Suprapubic skin (tissue), 4 donors: ENCODE data around the gene ZEB2. TPM values are rescaled to one million over a fixed set of nuclear protein-coding genes. Genes with fewer than 3 reads are reported as not detected.

Experiments used
- DNase-seq, 2 donors: peaks; one replicate each; pipeline ENCODE4 v3.0.0-alpha.2; 2019; ENCODE audit warnings: low spot score in 2 of 2
- H3K27ac ChIP-seq: fragments of 200-600 bp; sonication (generic); one replicate; pipeline ENCODE4 v1.5.1; 2019
- H3K27me3 ChIP-seq: fragments of 200-600 bp; sonication (generic); one replicate; pipeline ENCODE4 v1.5.1; 2019
- H3K36me3 ChIP-seq: fragments of 200-600 bp; sonication (generic); one replicate; pipeline ENCODE4 v1.5.1; 2019
- H3K4me1 ChIP-seq: fragments of 200-600 bp; sonication (generic); one replicate; pipeline ENCODE4 v1.5.1; 2019
- H3K4me3 ChIP-seq: fragments of 200-600 bp; sonication (generic); one replicate; pipeline ENCODE4 v1.5.1; 2019; ENCODE audit warnings: mild to moderate bottlenecking
- H3K9me3 ChIP-seq: fragments of 200-600 bp; sonication (generic); one replicate; pipeline ENCODE4 v1.5.1; 2019
- EP300 ChIP-seq: sonication (generic); formaldehyde crosslinking; IDR thresholded peaks from one replicate; pipeline ENCODE4 v1.6.1; 2017; ENCODE audit warnings: antibody characterized with exemption
- POLR2A ChIP-seq, 2 donors: fragments of 450-650 bp; IDR thresholded peaks; one replicate each; pipeline ENCODE4 v1.6.1; 2017; ENCODE audit warnings: antibody characterized with exemption in 2 of 2, mild to moderate bottlenecking in 2 of 2, moderate library complexity in 2 of 2
- POLR2AphosphoS5 ChIP-seq, 3 donors: sonication (generic); formaldehyde crosslinking; IDR thresholded peaks; one replicate each; pipeline ENCODE4 v1.6.1; 2017; ENCODE audit warnings: antibody characterized with exemption in 3 of 3
- WGBS: methylation state at CpG from one replicate; pipeline ENCODE4 v1.1.5; 2018; 5-methylcytosine and 5-hydroxymethylcytosine counted together
- total RNA-seq, 4 donors: library from RNA; depleted of rRNA; stranded (reverse); fragments of >200 nt; gene quantifications; one replicate each; pipeline ENCODE4 v1.1.0, GENCODE V29; 2016
- TF ChIP-seq, protein P1 (sequence below), 2 donors: fragments of 200-600 bp in 1 of 2; fragments of 450-650 bp in 1 of 2; sonication (generic) in 1 of 2; IDR thresholded peaks; one replicate each; pipeline ENCODE4 v1.5.1; 2016 to 2019; ENCODE audit warnings: antibody characterized with exemption in 2 of 2, mild to moderate bottlenecking in 1 of 2, moderate library complexity in 1 of 2

The ZEB2 gene
- total RNA-seq, 4 donors from 2014 or later = 16.3 to 43.7 (median 34.5) TPM

DNA sequence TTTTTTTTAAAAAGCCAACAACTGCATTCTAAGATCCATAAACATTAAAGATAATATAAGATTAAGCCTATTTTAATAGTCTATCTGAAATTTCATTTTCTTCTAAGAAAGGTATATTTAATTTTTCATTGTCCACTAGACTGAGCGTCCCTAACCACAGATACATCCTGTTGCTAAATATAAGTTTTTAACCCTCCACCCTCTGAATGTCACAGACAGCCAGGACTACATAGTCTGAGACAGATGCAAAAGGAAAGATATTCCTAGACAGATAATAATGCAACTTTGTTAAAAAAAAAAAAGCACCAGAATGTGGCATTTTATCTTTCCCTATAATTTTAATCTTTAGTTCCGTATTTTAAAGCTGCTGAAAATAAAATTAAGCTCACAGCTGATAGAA lies 114.6 kb downstream of the ZEB2 start:
- no peak for DNase-seq
- H3K27ac ChIP-seq = no peak overlapping the region
- WGBS = 65% methylated on average over 2 of the region's 2 CpGs

DNA sequence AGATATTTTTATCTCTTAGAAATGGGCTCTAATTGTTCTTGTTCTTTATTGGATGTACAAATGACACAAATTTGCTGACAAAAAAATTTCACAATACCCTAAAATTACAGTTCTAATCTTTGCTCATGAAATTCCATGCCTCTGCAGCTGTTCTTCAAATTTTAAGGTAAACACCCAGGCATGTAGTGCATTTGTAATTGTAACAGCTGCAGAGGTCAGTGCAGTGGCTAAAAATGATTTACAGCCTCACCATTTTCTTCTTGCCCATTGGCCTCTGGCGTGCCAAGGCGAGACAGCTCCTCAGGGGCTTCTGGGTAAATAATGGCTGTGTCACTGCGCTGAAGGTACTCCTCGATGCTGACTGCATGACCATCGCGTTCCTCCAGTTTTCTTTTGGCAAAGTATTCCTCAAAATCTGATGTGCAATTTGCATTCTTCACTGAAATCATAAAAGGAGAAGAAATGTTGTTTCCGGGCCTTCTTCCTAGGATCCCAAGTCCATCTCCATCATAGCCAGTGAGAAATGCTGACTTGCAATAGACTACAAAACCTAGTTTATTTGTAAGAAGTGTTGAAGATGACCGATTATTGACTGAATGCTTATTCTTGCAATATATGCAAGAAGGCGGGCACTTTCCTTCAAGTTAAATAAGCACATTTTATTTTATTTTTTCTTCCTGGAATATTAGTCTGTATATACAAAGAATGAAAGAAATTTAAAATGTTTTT lies 115.2 kb downstream of the ZEB2 start:
- no peak overlapping the region for H3K27ac ChIP-seq
- H3K4me1 ChIP-seq = peaks cover 9% of the 10 kb centered on the region
- TF ChIP-seq, protein P1, sequence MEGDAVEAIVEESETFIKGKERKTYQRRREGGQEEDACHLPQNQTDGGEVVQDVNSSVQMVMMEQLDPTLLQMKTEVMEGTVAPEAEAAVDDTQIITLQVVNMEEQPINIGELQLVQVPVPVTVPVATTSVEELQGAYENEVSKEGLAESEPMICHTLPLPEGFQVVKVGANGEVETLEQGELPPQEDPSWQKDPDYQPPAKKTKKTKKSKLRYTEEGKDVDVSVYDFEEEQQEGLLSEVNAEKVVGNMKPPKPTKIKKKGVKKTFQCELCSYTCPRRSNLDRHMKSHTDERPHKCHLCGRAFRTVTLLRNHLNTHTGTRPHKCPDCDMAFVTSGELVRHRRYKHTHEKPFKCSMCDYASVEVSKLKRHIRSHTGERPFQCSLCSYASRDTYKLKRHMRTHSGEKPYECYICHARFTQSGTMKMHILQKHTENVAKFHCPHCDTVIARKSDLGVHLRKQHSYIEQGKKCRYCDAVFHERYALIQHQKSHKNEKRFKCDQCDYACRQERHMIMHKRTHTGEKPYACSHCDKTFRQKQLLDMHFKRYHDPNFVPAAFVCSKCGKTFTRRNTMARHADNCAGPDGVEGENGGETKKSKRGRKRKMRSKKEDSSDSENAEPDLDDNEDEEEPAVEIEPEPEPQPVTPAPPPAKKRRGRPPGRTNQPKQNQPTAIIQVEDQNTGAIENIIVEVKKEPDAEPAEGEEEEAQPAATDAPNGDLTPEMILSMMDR (IDR thresholded peaks at IDR 0.05) = no peak
- TF ChIP-seq EP300 (no peak), POLR2A (IDR thresholded peaks at IDR 0.05) (no peak), POLR2AphosphoS5 (IDR thresholded peaks at IDR 0.05) (no peak)
- peaks cover 4% of the 10 kb centered on the region for H3K27me3 ChIP-seq
- DNase-seq = no peak
- H3K9me3 ChIP-seq = no peaks in the 10 kb centered on the region
- no peaks in the 10 kb centered on the region for H3K36me3 ChIP-seq
- H3K4me3 ChIP-seq = no peak overlapping the region
- WGBS = 90% methylated on average over 9 of the region's 9 CpGs

More for the DNA sequence above, 114.6 kb downstream of the ZEB2 start:
- Histone ChIP-seq H3K4me3 (no peak overlapping the region), H3K4me1 (peaks cover 9% of the 10 kb centered on the region), H3K9me3 (no peaks in the 10 kb centered on the region), H3K36me3 (no peaks in the 10 kb centered on the region), H3K27me3 (peaks cover 4% of the 10 kb centered on the region)
- TF ChIP-seq, protein P1 (IDR thresholded peaks at IDR 0.05) = no peak
- TF ChIP-seq EP300 (no peak), POLR2AphosphoS5 (IDR thresholded peaks at IDR 0.05) (no peak), POLR2A (IDR thresholded peaks at IDR 0.05) (no peak)

DNA sequence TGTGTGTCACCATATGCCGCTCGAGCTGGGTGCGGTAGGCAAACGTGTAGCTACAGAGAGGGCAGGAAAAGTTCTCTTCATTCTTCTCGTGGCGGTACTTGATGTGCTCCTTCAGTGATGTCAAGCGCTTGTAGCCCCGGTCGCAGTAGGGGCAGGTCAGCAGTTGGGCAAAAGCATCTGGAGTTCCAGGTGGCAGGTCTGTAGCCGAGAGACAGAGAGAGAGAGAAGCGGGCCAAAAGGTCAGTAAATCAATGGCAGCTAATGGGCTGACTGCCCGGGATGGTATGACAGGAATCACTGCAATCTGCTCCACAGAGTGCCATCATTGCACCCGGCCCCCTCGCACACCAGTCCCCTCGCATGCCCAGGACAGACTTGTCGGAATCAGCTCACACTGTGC lies 116.0 kb downstream of the ZEB2 start:
- TF ChIP-seq, protein P1 (IDR thresholded peaks at IDR 0.05) = no peak
- no peak for TF ChIP-seq POLR2AphosphoS5 (IDR thresholded peaks at IDR 0.05)
- TF ChIP-seq POLR2A (IDR thresholded peaks at IDR 0.05) = no peak
- TF ChIP-seq EP300 = no peak
- WGBS = 71% methylated on average over 16 of the region's 16 CpGs
- H3K4me3 ChIP-seq = no peak overlapping the region
- peaks cover 3% of the 10 kb centered on the region for H3K36me3 ChIP-seq
- peaks cover 4% of the 10 kb centered on the region for H3K27me3 ChIP-seq
- no peak for DNase-seq
- H3K27ac ChIP-seq = no peak overlapping the region
- H3K4me1 ChIP-seq = peaks cover 9% of the 10 kb centered on the region
- H3K9me3 ChIP-seq = no peaks in the 10 kb centered on the region

DNA sequence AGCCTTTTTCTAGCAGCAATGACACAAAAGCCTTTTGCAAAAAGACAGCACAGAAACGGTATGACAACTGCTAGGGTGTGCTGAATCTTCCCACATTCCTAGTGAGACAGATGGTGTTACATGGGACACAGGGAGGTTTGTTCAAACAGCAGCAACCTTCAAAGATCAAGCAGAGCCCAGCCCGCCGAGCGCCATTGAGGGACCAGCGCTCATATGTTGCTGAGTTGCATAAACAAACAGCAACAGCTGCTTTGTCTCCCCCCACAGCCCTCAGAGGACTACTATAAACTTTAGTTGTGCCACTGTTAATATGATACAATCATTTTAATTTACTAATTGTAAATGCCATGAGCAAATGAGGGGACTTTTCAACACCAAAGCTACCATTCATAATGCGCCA lies 117.7 kb downstream of the ZEB2 start:
- TF ChIP-seq, protein P1 (IDR thresholded peaks at IDR 0.05) = no peak
- TF ChIP-seq EP300 (no peak), POLR2AphosphoS5 (IDR thresholded peaks at IDR 0.05) (no peak), POLR2A (IDR thresholded peaks at IDR 0.05) (no peak)
- Histone ChIP-seq H3K27me3 (peaks cover 4% of the 10 kb centered on the region), H3K4me3 (no peak overlapping the region), H3K27ac (no peak overlapping the region), H3K36me3 (peaks cover 14% of the 10 kb centered on the region), H3K4me1 (peaks cover 9% of the 10 kb centered on the region), H3K9me3 (no peaks in the 10 kb centered on the region)
- 49% methylated on average over 6 of the region's 6 CpGs for WGBS
- DNase-seq = no peak

DNA sequence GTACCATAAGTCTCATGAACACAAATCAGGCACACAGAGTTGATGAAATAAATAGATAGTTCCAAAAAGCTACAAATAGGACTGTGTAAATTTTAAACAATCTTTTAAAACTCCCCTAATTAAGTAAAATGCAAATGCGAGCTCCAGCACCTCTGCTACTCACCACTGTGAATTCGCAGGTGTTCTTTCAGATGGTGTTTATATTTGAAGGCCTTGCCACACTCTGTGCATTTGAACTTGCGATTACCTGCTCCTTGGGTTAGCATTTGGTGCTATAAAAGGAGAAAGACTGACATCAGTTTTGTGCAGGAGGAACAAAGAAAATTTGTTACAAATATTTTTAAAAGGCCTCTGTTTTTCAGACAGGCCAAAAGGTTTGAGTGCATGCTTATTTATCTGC lies 118.9 kb downstream of the ZEB2 start:
- Histone ChIP-seq H3K4me1 (peaks cover 5% of the 10 kb centered on the region), H3K4me3 (no peak overlapping the region), H3K27me3 (peaks cover 4% of the 10 kb centered on the region), H3K27ac (no peak overlapping the region), H3K36me3 (peaks cover 19% of the 10 kb centered on the region), H3K9me3 (no peaks in the 10 kb centered on the region)
- 96% methylated on average over 3 of the region's 3 CpGs for WGBS
- TF ChIP-seq EP300 = no peak
- TF ChIP-seq, protein P1 (IDR thresholded peaks at IDR 0.05) = no peak
- no peak for TF ChIP-seq POLR2A (IDR thresholded peaks at IDR 0.05)
- no peak for DNase-seq
